Muscle of arm (tissue), 14 donors: ENCODE measurements around the gene SPAG17. TPM values are rescaled to one million over a fixed set of nuclear protein-coding genes. Genes with fewer than 3 reads are reported as not detected.

Source experiments
- DNase-seq: peaks from one replicate; pipeline ENCODE4 v3.0.0-alpha.2; 2013
- long read RNA-seq, 11 donors: transcript quantifications; one replicate each; lab custom pipeline, GENCODE V29; 2026
- polyA plus RNA-seq, 12 donors: library from polyadenylated mRNA; unstranded; fragments of 120-200 nt; gene quantifications; one replicate each; pipeline ENCODE4 v1.2.1, GENCODE V29; 2013; ENCODE audit not compliant: insufficient read length in 12 of 12

Gene SPAG17
- 1 to 10 TPM in 10 of 12 donors, not detected in 2; 2.1 to 6.2 (median 3.3) TPM for polyA plus RNA-seq
- long read RNA-seq, donor 1, partial matches to known transcripts = 0 of 1 reads
- long read RNA-seq, donor 1, other reads (novel, unspliced or antisense) = 0 of 1 reads
- long read RNA-seq, donor 2 = 0 reads
- long read RNA-seq, donor 3 = 0 reads
- long read RNA-seq, donor 4 = 0 reads
- long read RNA-seq, donor 5 = 0 reads
- long read RNA-seq, donor 6, partial matches to known transcripts = 14 of 14 reads
- long read RNA-seq, donor 6, other reads (novel, unspliced or antisense) = 0 of 14 reads
- long read RNA-seq, donor 7 = 0 reads
- long read RNA-seq, donor 8 = 0 reads
- long read RNA-seq, donor 9 = 0 reads
- long read RNA-seq, donor 10 = 0 reads
- long read RNA-seq, donor 11 = 0 reads

DNA sequence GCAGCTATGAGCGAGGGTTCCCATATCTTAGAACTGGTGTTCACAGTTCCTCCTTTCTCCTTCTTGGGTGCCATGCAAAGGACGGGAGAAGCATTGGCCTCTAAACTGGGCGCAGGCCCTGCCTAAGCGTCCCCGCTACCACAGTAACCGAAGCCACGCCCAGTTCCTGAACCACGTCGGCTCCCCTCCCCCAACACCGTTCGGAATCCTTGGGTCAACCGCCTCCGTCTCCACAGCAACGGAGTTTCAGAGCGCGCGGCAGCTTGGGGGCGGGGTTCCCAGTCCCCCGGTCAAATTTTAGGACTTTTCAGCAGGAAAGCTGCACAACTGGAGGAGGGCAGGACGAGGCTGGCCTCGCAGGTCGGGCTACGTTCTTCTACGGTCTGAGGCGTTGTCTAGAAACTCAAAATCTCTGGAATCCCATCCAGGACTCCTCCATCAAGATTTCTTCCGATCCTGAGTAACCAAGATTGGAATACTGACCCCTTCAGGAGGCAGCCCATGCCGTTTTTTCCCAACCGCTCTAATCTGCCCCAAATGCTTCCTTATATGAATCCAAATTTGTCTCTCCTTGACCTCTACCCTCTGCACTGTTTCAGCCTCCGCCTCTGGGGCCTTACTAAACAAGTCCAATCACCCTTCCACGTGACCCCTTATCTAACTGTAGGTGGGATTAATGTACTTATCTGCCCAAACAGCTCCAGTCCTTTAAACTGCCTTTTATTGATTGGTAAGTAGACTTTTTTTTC lies at the start of gene SPAG17:
Gene SPAG17 (minus strand): TSS at position 145 of the 749 bp plus-strand sequence. CDS start 71 bp downstream, at position 74.
- DNase-seq = peak; percentile 87

DNA sequence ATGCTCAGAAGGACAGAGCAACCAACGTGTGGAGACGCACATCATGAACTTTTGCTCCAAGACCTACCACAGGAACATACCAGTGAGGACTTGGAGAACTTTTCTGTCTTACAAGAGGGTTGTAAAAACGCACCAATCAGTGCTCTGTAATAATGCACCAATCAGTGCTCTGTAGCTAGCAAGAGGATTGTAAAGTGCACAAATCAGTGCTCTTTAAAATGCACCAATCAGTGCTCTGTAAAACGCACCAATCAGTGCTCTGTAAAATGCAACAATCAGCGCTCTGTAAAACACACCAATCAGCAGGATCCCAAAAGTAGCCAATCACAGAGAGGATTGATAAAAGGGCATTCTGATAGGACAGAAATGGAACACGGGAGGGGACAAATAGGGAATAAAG lies 40.4 kb upstream of the SPAG17 start:
- DNase-seq = no peak

DNA sequence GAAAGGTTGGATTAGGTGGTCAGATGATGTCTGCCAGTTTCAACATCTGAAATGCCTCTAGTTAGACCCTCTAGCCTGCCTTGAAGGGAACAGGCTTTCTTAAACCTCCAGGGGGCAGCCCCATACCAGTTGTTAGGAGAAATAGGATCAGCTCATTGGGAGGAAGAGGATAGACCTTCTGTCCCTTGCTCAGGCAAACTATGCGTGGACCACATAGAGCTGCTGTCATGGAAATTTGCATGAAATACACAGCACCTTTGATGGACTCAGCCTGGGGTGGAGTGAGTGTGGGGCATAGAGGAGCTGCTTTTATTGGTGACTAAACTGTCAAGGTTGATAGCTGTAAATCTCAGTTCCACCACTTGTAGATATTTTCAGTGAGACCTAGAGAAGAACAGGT lies 38.4 kb upstream of the SPAG17 start:
- no peak for DNase-seq

DNA sequence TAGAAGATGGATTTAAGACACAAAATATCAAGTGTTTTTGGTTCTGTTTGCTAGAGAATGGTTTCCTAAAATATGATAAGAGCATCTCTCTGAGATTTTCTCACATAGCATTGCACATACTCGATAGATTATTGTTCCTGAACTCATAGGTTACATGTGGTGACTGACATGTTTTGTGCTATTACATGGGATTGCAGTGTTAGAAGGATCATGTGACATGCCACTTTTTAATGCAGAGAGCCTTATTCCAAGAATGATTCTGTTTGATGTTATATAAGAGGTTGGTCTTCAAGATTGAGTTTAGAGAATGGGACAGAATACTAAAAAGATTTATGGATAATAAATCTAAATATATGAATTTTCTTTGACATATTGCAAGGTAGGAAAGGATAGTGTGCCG lies 34.4 kb upstream of the SPAG17 start:
- no peak for DNase-seq

DNA sequence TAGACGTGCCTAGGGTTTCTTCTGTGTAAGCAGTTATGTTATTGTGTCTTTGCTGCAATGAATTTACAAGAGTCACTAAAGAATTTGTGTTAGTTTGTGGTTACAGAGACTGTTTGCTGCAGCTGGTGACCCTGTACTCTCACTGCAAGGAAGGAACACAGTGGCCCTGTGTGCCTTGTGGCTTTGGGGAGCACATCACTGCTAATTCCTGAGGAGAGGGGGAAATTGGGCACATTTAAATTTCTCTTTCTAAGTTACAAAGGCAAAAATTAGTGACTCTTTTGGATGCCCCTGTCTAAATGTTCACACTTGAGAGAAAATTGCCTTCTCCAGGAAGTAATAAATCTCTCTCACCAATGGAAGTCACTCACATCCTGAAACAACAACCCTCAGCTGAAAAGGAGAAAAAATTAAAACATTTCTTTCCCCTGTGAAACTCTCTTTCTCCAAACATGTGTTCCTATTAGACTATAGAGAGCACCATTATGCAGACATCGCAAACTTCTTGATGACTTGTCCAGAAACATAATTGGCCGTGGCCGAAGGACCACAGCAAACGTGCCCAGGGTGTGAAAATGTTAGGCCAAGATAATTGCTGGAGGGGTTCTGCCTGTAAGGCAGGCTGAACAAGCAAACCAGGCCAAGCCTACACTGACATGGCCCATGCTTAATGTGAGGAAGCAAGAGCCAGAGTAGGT lies 32.3 kb upstream of the SPAG17 start:
- DNase-seq = no peak

DNA sequence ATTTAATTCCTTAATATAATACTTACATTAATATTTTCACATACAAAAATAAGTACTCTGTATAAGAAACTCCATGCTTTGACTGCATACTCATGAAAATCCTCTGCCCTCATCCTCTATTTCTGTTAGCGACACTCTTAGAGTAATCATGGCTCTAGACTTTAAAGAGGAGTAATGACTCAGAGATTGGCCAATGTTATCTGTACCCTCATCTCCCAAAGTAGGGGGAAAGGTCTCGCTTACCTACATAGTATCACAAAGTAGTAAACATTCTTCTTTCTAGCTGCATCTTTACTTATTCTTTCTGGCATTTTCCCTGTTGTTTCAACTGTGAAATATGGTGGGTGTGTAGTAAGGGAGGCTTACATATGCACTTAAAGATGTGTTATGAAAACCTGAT lies 29.8 kb upstream of the SPAG17 start:
- no peak for DNase-seq

DNA sequence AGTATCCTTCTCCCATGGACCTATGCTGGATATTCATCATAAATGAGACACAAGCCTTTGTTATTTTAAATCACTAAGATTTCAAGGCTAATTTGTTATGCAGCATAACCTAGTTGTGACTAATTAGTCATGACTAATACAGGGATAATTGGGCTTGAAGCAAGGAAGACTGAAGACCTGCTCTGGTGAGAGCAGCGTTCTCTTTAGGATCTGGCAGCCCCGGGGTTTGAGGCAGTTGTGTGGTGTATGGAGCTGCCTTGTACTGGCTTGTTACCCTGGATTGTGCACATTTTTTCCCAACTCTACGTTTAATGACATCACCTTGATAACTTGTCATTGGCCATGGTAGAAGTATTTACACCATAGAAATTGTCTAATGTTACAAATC lies 25.7 kb upstream of the SPAG17 start:
- DNase-seq = no peak

DNA sequence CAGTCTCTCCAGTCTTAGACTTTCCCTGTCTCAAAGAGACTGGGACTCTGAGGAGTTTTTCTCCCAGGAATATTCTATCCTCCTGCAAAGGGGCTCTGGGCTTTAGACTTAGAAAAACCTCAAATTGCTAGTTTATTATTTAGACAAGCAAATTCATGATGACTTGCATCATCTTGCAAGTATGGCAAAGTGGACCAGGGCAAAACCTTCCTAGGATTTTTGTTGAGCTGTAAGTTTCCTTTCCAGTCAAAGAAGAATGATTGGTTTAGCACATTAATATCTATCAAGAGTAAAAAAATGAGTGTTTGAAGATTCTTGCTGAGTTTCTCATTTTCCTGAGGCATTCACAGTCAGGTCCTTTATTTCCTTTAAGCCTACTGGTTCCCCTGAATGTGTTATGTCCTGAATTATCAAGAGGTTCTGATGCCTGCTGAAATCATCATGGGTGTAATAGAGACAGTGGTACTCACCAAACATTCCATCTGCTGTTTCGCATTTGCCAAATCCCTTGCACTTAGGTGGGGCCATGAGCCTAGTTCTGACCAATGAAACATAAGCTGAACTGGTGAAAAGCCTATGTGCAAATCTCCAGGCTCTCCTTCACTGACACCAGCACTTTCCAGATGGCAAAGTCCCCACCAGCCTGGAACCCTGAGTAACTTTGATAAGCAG lies 25.2 kb upstream of the SPAG17 start:
- DNase-seq = no peak

DNA sequence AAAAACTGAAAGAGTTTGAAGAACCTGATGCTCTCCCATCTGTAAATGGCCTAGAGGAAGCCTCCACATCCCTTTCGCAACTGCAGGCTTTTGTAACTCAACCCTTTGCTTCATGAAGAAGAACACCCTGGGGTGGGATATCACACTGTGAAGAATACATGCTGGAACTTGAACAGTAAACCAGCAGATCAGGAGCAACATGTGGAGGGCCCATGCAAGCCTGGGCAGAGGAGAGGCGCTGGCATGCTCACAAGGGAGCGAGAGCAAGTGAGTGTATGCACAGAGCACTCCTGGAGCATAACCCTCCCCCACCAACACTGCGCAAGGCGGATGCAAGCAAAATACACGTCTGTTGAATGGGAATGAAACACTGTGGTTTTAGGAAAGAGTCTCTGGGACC lies 24.6 kb upstream of the SPAG17 start:
- no peak for DNase-seq

DNA sequence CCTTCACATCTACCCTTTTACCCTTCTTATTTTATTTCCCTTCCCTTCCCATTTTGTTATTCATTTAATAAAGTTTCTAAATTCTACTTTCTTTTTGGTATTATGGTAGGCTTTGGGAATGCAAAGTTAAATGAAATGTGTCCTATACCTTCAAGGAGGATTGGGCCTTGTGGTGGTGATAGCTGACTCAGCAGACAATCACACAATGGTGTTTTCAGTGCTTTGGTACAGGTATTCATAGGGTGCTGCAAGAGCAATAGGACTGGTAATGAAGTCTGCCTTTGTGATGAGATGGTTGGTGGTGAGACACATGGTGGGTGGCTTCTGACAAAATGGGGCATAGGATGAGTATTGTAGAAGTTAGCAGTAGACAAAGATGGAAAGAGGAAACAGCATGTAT lies 21.9 kb upstream of the SPAG17 start:
- DNase-seq = no peak

DNA sequence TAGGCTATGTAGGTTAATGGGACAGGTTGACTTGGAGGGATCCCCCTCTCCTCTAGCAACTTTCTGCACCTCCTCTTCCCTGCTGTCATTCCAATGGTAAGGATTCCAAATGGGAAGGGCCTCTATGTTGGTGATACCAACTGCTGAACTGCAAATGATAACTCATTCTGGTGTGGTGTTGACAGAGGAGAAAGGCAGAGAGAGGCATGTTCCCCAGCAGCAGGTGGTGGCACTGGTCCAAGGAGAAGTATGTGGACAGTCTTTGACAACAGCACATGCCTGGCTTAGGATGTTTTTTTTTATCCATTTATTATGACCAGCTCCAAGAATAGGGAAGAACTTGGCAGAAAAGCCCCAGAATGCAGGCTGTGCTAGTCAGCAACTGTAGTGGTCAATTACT lies 19.6 kb upstream of the SPAG17 start:
- no peak for DNase-seq

DNA sequence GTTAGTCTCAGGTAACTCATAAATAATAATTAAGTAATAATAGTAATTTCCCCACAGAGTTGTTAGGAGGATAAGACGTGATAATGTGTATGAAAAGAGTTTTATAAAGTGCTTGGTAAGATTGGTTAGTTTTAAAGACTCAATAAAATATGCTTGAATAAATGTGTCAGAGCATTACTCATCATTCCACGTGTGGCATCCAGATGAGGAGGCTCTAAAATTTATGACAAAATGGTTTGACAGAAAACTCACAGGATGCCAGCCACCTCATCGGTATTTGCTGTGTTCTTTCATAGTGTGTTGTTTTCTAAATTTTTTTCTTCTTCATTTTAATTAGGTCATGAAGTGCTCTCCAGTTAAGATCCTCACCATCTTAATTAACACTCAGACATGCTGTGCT lies 19.1 kb upstream of the SPAG17 start:
- DNase-seq = no peak

DNA sequence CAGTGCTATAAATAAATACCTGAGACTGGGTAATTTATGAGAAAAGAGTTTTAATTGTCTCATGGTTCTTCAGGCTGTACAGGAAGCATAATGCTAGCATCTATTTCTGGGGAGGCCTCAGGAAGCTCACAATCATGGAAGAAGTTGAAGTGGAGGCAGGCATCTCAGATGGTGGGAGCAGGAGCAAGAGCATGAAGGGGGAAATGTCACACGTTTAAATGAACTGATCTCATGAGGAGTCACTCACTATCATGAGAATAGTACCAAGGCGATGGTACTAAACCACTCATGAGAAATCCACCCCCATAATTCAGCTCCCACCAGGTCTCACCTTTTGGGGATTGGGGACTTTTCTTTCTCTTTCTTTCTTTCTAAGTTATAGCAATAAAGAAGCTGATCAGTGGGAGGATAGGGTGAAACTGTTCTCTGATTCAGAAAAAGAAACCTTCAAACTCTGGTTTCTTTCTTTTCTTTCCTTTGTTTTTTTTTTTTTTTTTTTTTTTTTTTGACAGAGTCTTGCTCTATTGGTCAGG lies 17.1 kb upstream of the SPAG17 start:
- DNase-seq = no peak

DNA sequence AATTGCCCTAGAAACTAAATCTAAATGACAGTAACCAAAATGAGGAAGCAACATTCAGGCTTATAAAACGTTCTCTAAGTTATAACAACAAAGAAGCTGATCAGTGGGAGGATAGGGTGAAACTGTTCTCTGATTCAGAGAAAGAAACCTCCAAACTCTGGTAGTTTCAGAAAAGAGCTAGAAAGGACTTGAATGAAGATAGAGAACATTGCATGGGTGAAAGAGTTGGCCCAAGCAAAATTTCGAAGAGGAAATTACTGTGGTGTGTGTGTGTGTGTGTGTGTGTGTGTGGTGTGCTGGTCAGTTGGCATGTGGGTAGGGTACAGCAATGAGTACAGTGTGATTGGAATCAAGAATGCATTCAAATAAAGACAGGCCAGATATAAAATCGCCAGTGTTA lies 16.5 kb upstream of the SPAG17 start:
- DNase-seq = no peak

DNA sequence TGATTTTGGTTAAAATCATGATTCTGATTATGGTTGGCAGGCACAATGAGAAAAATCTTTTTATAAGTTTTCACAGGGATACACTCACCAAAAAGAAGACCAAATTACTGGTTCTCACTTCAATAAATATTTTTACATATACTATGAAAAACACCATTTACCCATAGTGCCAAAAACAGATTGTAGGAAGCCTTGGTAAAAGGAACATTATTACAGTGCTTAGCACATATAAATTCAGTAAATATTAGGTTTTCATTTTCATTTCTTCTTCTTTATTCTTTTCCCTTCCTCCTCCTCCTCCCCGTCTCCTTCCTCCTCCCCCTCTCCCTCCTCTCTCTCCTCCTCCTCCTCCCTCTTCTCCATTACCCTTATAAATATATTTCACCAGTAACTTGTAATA lies 15.8 kb upstream of the SPAG17 start:
- DNase-seq = no peak

DNA sequence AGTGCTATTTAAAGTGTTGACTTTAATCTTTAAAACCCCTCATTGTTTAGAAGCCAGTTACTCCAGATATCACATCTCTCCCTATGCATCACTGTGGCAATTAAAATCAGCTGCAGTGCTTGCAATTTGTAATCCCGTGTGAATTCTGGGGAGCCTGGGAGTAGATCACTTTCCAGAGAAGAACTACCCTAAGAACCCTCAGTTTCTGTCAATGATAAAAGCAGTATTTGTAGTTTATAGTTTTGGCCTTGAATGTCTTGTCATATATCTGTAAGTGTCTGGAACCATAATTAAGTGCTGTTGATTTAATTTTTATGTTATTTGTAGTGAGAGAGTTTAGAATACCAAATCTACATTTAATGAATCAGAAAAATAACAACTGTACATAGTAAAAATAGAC lies 5.5 kb upstream of the SPAG17 start:
- DNase-seq = no peak

DNA sequence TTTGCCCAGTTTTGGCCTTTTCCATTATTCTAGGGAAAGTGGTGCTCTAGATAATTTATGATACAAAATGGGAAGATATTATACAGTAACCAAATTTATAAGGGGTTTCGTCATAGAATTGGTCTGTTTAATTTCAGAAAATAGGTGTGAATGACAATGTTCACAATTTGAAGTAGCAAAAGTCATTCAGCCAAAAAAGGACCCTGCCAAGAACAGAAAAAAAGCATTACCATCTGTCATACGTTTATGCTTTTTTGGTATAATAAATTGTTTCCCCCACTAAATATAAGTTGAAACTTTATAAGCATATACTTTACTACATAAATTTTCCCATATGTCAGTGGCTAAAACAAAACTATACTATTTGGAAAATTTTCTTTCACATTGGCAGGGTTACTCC lies 4.5 kb upstream of the SPAG17 start:
- DNase-seq = no peak

DNA sequence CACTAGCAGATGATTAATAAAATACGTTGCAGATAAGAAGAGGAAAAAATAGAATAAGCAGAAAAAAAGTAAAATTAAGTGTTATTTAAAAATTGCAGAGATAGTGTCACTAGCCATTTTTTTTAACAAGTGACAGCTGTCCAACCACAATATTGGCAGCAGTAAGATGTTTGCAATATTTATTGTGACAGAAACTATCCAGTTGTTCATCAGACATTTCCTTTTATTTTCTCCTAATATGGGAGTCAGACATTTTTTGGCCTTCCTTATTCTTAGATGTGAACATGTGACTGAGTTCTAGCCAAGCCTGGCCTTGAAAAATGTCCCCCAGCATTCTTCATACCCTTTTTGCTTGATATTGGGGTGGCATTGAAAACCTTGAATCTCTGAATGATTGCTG lies 3.4 kb upstream of the SPAG17 start:
- DNase-seq = no peak

DNA sequence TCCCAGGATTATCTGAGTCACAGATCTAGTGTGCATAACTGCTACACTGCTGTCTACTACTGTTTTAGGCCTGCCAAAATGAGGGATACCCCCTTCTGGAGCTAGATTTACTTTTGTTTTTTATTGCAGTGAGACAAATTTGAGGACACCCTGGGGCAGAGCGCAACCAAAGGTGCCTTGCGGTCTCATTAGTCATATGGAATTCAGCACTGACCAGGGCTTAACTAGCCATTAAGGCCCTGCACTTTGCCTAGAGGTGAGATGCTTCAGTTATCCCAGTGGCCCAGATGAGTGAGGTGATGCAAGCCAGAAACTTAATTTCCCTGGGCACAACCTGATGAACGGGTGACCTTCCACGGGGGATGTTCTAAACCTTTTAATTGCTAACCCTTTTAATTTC lies 998 bp upstream of the SPAG17 start:
- no peak for DNase-seq

DNA sequence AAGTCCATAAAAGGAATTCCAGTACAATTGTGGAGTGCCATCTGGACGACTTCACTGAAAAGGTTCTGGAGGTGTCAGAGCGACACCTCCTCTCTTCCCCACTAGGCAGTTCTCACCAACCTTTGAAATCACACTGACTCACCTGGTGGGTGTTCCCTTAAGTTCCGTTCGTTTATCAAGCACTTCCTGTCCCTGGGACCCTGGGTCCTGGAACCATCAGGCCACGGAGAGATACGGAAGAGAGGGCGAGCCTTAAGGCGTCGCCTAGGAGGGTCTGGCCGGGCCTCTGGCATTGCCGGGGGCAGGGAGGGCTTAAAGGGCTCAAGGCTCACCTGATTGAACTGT lies 317 bp downstream of the SPAG17 start:
- DNase-seq = no peak

DNA sequence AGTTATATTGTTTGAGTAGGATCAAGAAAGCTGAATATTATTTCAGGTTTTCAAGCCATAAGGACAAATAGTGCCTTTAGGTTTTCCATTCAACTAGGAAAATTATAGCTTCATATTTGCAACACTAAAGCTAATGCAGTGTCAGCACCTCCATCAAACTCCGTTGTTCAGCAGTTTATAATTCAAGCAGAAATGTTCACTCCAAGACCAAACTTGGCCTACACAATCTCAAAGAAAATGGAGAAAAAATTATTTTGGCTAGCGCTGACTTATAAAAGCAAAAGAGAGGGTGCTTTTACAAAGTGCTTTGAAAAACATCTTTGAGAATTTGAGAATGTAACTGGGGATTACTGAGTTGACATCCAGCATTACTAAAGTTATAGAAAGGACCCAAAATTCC lies 1.4 kb downstream of the SPAG17 start:
- DNase-seq = peak; percentile 65

DNA sequence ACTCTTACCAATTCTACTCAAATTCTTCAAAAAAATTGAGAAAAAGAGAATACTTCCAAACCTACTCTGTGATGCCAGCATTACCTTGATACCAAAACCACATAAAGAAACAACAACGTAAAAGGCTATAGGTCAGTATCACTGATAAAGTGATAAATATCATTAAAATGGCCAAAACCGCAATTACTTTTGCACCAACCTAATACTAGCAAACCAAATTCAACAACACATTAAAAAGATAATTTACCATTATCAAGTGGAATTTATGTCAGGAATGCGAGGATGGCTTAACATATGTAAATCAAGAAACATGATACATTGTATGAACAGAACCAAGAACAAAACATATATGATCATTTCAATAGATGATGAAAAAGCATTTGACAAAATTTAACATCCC lies 7.0 kb downstream of the SPAG17 start:
- DNase-seq = no peak
